ENCODE results near the gene SLC9A3. TPM values are rescaled to one million over a fixed set of nuclear protein-coding genes. Genes with fewer than 3 reads are reported as not detected.

Gene SLC9A3
- total RNA-seq, 1 experiment from 2014 or later = 2.0 TPM

Small RNA genes within 50 kb of the gene (small RNA-seq; reads per million reads assigned to genes)
- gene MIR4456 = not detected

Other genes starting within 250 kb of the SLC9A3 start
- 2.5 and 2.6 TPM in 2 replicates for gene AHRR, start 202.7 kb downstream of the SLC9A3 start, total RNA-seq (2014; rRNA removed; shearing (Covaris generic); ENCODE audit: low replicate concordance)
- gene EXOC3, start 81.3 kb downstream of the SLC9A3 start, total RNA-seq (2014; rRNA removed; shearing (Covaris generic); ENCODE audit: low replicate concordance) = 24.4 and 39.8 TPM in 2 replicates
- 14.6 and 22.8 TPM in 2 replicates for gene CEP72, start 87.9 kb upstream of the SLC9A3 start, total RNA-seq (2014; rRNA removed; shearing (Covaris generic); ENCODE audit: low replicate concordance)
- 1.6 and 1.8 TPM in 2 replicates for gene TPPP, start 168.9 kb upstream of the SLC9A3 start, total RNA-seq (2014; rRNA removed; shearing (Covaris generic); ENCODE audit: low replicate concordance)

Measured in Karpas-422 (cell line).